GM21360 (cell line): ENCODE measurements around the gene SETD1B.

ENCODE experiments used
- ATAC-seq: cut with Tn5 transposase; IDR thresholded peaks from one replicate; pipeline ENCODE4 v1.9.1; 2021; ENCODE audit warnings: mild to moderate bottlenecking, moderate library complexity; ENCODE audit not compliant: unreplicated experiment

Gene SETD1B

GRCh38 chr12:121822393-121823100 is 18.7 kb downstream of the SETD1B start:
- no peak for ATAC-seq

GRCh38 chr12:121823101-121823726 is 19.4 kb downstream of the SETD1B start:
- no peak for ATAC-seq

GRCh38 chr12:121823727-121824115 is 19.9 kb downstream of the SETD1B start:
- no peak for ATAC-seq

GRCh38 chr12:121825041-121825523 is 21.3 kb downstream of the SETD1B start:
- no peak for ATAC-seq

- no peak for ATAC-seq
These were observed 22.7 kb downstream of the SETD1B start for GRCh38 chr12:121826318-121827150.

GRCh38 chr12:121827351-121828099 is 23.7 kb downstream of the SETD1B start:
- no peak for ATAC-seq

- no peak for ATAC-seq
These were observed 24.5 kb downstream of the SETD1B start for GRCh38 chr12:121828306-121828705.

GRCh38 chr12:121828826-121829225 is 25.0 kb downstream of the SETD1B start:
- ATAC-seq, result no peak

- ATAC-seq, result no peak
These were observed 25.6 kb downstream of the SETD1B start for GRCh38 chr12:121829250-121829918.

- ATAC-seq, result no peak
These were observed 26.3 kb downstream of the SETD1B start for GRCh38 chr12:121830134-121830533.

- ATAC-seq, result no peak
These were observed 26.9 kb downstream of the SETD1B start for GRCh38 chr12:121830588-121831265.

GRCh38 chr12:121831571-121832245 is 27.9 kb downstream of the SETD1B start:
- ATAC-seq, result no peak

- ATAC-seq, result no peak
These were observed 33.9 kb downstream of the SETD1B start for GRCh38 chr12:121837680-121838079.

- no peak for ATAC-seq
These were observed 34.3 kb downstream of the SETD1B start for GRCh38 chr12:121838126-121838525.

GRCh38 chr12:121839106-121839992 is 35.5 kb downstream of the SETD1B start:
- peak; percentile 95 for ATAC-seq

GRCh38 chr12:121839993-121840761 is 36.4 kb downstream of the SETD1B start:
- ATAC-seq, result no peak

GRCh38 chr12:121843236-121843982 is 39.6 kb downstream of the SETD1B start:
- no peak for ATAC-seq
